ENCODE measurements around the gene SMAD7.

The SMAD7 gene

DNA sequence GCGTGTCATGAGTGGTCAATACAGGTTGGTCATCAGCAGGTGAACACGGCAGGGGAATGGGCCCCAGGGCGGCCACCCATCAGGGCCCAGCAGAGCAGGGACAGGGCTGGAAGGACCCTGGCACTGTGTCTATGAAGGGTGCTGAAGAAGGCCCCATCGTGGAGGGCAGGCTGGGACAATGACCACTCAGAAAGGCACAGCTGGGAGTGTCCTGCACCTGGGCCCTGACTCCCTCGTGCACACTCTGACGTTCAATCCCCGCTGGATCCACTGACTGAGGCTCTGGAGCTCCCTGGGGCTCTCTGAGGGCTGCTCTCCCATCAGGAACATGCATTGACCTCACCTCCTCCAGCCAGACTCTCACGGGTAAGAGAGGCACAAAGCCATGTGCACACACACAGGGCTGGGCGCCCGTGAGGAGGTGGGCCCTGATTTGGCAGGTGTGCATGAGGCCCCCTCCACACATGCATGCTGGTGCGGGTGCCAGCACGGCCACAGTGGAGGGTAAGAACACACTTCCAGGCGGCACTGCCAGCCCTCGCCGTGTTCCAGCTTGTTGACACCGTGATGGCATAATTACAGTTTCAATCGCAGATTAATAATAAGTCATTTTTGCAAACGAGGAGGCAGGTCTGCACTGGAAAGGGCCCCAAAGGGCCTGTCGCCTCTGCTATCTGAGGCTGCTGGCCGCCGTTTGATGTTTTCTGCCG is 58.5 kb downstream of the SMAD7 start:
- no peak for DNase-seq

DNA sequence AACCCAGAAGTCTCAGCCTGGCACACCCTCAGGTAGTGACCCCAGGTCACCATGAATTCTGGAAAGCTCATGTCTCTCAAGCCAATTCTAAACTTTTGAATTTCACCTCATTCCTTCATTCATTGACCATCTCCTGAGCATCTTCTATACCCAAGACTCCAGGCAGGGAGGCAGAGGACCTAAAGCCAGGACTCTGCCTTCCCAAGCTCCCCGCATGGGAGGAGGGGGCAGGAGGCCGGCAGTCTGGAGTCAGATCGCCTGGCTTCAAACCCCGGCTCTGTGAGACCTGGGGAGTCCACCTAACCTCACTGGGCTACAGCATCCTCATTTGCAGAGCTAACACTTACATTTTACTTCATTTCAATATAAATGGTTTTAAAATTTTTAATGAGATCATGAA is 59.0 kb downstream of the SMAD7 start:
- DNase-seq, result no peak

DNA sequence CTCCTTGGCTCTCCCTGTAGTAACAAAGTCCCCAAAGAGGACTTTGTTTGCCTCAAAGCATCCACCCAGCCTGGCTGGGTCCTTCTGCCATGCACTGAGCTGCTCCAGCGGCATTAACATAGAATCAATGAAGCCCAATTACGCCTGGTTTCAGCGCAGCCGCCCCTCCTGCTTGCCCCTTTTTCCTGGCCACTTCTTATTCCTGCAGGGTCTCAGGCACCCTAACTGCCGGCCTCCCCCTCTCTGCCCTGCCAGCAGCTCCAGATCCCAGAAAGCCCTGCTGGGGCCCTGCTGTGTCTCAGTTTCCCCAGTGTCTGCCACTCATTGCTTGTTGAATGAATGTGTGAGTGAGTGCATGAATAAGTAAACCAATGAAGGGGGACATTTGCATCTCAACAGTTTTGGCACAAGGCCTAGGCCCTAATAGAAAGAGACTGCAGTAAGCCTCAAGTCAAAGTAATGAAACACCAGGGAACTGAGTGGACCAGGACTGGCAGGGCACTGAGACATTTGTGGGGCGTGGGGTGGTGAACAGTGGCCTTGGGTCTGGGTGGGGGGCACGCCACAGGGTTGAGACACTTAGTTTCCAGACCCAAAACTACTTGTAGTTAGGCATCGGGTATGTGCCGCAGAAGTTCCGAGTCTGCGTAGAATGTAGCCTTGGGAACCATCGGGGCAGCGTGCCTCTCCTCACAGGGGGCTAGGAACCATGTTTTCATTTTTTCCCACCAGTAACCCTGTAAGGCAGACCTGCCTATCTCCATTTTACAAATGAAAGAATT is 60.6 kb downstream of the SMAD7 start:
- no peak for DNase-seq

DNA sequence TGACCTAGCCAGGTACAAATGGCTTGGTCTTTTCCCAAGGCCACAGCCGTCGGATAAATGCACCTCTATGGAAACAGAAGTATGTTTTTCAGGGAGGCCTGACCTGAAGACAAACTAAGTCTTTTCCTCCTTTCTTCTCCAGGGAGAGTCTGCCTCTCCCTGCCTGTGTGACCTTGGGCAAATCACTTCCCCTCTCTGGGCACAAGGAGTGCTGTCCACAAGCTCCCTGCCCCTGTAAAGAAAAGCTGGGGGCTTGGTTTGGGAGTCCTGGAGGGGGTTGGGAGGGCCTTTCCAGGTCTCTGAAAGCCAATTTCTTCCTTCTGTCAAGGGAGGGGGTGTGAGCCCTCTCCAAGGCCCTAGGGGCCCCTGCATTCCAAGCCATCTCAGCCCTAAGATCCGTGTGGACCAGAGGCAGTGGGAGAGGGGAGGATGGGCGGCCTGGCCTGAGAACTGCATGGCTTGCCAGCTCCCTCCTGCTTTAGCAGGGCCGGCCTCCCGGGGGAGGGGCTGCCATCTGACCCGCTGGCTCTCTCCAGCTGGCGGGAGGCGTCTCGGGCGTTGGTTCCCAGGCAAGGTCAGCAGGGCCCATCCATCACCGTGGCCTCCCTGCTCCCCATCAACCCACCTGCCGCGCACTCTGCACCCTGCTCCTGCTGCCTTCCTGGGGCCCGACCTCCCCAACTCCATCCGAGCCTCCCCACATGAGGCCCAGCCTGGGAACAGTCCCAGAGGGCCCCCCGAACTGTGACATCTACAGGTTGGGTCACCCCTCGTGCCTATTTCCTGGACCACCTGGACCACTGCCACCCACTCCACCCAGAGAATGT is 61.4 kb downstream of the SMAD7 start:
- no peak for DNase-seq

DNA sequence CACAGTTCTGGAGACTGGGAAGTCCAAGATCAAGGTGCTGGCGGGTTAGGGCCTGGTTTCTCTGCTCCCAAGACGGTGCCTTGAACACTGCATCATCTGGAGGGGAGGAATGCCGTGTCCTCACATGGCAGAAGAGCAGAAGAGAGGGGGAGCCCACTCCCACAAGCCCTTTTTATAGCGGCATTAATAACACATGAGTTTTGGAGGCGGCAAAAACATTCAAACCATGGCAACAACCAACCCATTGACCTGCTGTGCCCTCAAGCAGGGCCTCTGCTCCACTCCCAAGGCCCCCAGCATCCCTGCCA is 62.0 kb downstream of the SMAD7 start:
- DNase-seq, result no peak

DNA sequence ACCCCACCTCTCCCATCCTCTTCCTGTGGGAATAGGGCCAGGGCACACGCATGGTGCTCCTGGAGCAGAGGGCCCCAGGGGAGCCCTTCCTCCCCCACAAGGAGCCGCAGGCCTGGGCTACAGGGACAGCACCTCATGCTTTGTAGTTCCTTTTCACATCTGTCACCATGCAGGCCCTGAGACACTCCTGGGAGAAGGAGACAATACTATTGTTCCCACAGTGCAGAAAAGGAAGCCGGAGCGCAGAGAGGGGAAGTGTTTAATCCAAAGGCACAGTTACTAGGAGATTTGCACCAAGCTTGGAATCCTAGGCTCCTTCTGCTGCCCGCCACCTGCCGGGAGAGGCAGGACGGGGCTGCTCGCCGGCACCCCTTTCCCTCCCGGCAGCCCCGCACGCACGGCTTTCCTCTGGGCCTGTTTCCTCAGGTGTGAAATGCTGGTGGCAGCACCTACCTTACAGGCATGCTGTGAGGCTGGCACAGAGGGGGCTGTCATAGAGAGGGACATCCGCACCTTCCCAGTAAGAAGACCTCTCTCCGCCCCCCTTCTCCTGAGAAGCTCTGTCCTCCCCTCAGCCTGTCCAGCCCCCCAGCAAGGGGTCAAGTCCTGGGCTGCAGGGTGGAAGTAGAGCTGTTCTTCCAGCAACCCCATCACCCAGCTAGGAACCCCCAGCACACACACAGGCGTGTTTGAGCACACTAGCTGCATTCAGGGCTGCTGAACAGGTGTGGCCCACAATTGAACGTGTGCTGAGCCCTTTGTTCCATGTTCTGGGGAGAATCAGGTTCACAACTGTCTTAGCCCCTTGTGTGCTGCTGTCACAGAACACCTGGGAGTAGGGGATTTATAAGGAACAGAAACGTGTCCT is 62.6 kb downstream of the SMAD7 start:
- no peak for DNase-seq

DNA sequence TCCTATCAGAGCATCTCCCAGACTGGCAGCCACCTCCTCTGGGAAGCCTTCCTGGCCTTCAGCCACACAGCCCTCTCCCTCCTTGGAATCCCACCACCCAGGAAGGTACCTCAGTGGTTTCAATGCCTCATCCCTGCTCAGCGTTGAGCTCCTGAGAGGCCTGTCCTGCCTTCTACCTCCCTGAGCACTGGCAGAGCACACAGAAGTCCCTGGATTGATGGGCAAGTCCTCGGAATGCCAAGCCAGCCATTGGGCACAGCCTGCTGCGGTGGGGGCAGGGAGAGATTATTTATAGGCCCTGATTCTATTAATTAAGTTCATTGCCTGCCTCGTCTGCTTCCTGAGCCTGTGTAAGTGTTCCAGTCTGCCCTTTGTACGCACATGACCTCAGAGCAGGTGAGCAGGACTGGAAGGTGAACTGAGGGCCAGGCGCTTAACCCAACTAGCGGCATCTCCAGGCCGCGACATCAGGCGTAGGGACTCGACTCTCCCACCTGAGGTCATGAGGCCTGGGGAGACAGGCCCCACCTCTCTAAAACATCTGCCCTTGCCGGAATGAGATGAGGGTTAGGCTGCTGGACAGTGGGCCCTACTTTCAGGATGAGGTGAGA is 63.4 kb downstream of the SMAD7 start:
- DNase-seq, result no peak

DNA sequence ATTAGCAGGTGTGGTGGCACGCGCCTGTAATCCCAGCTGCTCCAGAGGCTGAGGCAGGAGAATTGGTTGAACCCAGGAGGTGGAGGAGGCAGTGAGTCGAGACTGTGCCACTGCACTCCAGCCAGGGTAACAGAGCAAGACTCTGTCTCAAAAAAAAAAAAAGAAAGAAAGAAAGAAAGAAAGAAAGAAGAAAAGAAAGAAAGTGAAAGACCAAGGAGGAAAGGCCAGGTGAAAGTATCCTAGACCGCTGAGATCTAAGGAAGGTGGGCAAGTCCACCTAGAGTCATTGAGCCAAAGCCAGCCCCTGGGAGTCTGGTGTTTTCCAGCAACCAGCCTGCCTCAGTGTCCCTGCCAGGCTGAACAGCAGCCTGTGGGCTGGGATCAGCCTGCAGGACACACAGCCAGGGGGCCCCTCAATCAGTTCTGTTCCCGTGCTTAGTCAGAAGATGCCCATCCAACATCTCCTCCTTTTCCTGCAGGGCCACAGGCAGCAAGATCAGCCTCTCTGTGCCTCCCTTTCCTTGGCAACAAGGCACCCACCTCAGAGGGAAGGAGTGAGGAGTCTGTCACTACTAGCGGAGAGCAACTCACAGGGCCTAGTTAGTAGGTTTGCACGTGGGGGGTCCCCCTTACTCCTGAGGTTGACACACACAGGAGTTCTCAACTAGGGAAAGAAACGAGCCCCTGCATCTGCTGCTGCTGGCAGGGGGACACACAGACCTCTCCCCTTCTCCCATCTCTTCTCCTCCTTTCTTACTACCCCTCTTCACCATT is 64.1 kb downstream of the SMAD7 start:
- no peak for DNase-seq

DNA sequence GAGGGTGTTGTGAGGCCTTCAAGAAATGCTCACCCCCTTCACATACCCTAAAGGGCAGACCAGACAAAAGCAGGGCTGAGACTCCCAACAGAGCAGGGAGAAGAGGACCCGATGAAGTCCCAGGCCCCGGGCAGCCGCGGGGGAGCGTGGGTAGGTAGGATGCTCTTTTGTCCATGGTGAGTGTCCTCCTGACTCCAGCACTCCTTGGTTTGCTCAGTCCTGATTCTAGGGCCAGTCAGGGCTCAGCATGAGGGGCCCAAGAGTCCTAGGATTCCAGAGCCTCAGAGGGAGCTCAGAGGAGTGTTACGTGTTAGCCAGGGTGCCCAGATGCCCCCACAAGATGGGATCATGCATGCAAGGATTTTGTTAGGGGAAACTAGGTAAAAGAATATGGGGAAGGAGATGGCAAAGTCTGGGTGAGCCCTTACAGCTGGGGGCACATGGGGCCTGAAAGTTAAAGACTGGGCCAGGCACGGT is 64.8 kb downstream of the SMAD7 start:
- DNase-seq, result no peak

DNA sequence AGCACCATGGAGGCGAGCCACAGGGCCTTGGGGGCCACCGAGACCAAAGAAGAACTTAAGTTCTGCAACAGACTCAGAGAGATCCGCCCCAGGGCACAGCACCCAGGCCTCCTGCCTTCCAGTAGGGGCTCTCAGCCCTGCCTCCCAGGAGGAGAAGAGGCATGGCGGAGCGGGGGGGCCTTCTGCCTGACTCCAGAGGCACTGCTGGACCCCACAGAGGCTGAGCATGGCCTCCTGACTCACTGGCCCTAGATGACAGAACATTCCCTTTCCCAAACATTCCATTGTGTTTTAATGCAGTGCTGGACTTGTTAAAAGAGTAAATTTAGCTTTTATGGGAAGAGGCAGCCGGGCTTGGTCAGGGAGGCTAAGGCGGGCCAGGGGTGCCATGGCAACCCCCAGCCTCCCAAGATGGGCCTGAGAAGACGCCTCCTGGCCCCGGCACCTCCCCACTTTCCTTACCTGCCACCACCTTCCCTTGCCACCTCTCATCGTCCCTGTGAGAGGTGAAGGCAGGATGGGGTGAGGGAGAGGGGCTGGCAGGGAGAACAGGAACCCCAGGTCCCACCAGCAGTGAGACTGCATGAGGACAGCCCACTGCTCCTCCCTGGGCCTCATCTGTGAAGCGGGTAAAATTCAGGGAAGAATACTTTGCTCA is 65.4 kb downstream of the SMAD7 start:
- no peak for DNase-seq

DNA sequence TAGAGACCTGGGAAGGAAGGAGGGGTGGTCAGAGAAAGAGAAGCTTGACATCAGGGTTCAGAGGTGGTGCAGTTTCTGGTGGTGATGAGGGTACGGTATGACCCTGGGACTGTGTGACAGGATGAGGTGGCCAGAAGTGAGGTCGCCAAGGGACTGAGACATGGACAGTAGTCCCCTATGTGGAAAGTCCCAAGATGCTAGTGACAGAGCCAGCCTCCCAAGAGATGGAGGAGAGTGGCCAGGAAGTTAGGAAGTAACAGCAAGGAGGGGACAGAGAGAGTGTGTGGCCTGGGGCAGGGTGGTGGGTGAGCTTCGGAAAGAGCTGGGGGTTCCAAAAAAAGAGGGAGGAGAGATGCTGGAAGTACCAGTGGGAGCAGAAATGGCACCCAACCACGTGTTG is 66.0 kb downstream of the SMAD7 start:
- DNase-seq, result no peak

DNA sequence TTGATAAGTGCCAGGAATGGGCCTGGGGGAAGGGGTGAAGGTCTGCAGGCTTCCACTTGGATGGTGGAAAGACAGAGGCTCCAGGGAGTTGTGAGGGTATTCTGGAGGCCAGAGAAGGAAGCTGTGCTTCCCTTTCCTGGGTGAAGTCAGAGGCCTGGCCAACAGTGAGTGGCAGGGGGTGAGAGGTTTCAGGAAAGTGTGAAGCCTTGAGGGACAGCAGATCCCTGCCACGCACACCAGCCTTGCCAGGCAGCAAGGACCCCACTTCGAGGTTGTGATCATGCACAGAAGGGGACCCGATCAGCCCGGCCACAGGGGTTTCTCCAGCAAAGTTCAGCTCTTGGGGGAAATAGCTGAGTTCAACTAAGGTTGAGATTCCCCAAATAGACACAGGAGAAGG is 66.5 kb downstream of the SMAD7 start:
- no peak for DNase-seq

DNA sequence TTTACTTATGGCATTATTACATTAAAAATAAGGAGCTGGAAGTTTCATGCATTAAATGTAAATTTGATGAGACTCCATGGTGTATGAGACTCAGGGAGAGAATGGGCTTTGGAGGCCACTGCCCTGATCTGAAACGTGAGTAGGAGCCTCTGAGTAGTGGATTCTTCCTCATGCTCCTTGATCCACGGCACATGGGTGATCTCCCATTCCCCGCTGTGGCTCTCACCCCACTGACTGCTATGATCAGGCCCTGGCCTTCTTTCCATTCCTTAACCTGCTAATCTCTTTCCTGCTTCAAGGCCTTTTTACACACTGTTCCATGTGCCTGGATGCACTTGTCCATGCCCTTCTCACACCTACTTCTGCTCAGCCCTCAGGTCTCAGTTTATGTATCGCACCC is 68.4 kb downstream of the SMAD7 start:
- DNase-seq, result no peak

DNA sequence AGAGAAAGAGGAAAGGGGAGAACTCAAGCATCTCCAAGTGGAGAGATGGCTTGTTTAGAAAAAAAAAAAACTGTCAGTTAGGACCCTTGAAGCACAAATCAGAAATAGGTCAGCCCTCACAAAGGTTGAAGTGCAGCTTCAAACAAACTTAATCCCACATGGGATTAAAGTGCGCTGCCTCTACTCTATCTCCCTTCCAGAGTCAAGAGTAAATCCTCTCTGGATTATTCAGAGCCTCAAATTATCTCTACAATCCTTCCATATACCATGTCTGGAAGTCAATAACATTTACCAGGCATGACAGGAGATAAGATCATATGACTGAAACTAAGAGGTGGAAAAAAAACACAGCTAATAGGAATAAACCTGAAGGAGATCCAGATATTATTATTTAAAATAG is 69.8 kb downstream of the SMAD7 start:
- DNase-seq, result no peak

DNA sequence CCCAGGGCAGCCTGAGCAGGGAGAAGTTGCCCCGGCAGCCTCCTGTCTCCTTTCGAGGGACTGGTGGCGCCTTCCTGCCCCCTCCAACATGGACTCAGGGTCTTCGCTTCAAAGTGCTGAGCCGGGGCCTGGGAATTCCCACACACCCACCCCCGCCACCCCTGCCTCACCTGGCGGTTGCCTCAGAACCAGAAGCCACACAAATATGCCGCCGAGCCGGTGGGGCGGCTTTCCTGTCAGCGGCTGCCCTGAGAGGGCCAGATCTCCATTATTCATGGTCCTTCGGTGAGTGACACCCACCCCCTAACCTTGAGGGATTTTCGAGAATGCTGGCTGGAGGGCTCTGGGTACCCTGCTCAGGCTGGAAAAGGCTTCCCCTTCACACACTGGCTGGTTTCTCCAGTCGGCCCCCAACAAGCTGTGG is 71.7 kb downstream of the SMAD7 start:
- no peak for DNase-seq

DNA sequence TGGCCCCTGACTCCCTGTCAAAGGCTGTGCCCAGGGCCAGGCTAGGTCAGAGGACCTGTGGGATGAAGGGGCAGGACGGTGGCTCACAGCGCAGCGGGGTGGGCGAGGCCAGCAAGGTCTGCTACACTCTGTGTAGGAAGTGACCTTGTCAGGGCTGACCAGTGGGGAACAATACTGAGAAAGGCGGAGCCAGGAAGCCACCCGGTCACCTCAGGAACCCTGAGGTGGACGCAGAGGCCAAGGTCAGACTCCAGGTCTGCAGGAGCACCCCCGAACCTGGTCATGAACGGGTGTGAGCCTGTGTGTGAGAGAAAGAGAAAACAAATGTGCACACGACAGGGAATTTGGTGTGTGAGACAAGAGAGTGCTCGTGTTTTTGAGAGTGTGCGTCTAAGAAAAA is 72.3 kb downstream of the SMAD7 start:
- no peak for DNase-seq

DNA sequence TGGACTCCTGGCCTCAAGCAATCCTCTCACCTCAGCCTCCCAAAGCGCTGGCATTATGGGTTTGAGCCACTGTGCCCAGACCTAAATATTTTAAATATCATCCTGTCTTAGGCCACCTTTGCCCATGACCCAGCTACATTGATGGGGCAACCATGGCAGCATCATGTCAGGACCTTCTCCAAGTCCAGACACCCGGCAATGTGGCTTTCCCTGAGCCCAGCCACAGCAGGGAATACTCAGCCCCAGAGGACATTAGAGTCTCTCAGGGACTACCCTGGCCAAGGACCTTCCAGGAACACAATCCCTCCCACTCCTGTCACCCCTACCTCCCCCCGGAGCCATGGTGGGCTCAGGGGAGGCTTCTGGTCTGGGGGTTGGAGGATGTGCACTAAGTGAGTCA is 72.8 kb downstream of the SMAD7 start:
- no peak for DNase-seq

DNA sequence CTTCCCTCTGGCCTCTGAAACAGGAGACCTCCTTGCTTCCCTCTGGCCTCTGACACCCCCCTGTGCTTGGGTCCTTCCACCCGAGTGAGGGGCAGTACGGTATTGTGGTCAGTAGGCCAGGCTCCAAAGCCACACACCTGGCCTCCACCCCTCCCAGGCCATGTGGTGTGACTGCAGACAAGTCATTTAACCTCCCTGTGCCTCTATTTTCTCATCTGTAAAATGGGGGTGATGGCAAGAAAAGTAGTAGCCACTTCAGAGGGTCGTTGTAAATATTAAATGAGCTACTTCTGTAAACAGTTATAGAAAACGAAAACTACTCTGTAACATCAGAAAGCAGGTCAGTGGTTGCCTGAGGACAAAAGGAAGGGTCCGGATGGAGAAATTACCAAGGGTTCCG is 74.2 kb downstream of the SMAD7 start:
- no peak for DNase-seq

DNA sequence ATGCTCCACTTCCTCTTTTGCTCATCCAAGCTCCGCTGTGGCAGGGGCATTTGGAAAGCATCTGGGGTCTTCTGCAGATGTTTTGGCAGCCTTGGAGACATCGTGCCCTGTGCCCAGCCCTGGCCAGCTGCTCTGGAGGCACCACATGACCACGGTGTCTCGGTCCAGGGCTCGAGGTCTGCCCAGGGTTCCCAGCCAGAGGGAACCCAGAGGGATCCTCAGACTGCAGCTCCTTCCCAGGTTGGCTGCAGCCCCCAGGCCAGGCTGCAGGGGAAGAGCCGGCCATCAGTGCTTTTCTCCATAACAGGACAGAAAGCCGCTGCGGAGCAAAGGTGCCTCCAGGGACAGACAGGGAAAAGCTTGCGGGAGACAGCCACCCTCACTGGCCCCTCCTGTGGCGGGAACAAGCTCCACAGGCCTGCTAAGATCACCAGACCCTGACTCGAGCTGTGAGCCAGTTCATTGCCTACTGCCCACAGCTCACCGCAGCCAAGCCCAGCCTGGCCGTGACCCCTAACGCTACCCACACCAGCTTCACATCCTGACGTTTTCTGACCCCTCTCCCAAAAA is 74.7 kb downstream of the SMAD7 start:
- no peak for DNase-seq

DNA sequence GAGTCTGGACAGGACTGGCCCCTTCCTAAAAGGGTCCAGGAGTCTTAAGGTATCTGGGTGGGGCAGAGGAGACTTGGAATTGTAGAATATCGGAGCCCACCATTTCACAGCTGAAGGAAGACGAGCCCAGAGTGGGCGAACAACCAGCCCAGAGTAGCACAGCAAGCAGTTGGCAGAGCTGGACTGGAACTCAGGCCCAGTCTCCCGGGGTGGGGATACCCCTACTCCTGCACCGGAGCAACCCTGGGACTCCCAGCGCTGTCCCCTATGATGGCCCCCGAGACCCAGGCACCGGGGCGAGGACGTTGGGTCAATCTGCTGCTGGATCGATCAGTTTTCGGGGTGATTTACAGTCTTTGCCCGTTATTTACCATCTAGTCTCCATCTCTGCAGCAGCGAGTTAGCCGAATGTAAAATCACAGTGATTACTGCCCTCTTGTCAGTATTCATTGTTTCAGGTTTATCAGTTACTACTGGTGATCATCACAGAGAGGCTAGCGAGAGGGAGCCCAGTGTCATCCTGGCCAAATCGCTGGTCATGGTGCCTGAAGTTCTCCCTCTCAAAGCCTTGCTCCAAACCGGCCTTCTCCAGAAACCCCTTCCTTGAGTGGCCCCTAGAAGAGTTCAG is 75.3 kb downstream of the SMAD7 start:
- no peak for DNase-seq
